ENCODE measurements around the gene TMEM101. TPM values are rescaled to one million over a fixed set of nuclear protein-coding genes. Genes with fewer than 3 reads are reported as not detected.
"Not testable (repeated sequence)": the region's sequence is repeated elsewhere in the genome, so short reads cannot be mapped to it uniquely, and the experiment has no call there.

Gene TMEM101
- total and polyA plus RNA-seq, 9 donors = 19.9 to 35.3 (median 23.5) TPM

DNA sequence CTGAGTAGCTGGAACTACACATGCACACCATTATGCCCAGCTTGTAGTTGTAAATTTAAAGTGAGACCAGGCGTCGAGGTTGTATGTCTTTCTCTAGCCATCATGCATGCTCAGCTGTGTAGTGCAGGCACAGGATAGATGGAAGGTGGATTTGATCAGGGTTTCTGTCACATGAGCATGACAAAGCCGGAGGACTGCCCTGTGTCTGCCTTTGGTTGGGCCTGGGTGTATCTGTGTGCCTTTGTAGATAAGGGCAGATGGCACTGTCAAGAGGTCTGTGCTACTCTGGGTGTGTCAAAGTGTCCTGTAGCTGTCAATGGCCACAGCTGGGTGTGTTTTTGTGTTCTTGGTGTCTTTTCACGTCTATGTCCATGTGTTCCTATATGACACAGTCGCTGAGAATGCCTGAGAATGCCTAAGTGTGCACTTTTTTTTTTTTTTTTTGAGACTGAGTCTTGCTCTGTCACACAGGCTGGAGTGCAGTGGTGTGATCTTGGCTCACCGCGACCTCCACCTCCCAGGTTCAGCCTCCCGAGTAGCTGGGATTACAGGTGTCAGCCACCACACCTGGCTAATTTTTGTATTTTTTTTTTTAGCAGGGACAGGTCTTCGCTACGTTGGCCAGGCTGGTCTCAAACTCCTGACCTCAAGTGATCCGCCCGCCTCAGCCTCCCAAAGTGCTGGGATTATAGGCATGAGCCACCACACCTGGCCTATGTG, 14.5 kb downstream of the TMEM101 start:
- H3K4me1 ChIP-seq (ENCODE audit: insufficient read depth) = peaks cover 2% of the 10 kb centered on the region
- no peaks in the 10 kb centered on the region for H3K9me3 ChIP-seq
- WGBS, 3 donors = 80 to 89% (median 81%) methylated on average over 12 of the region's 12 CpGs
- intact Hi-C loops (cut with DNase I) = no loop called here
- H3K27me3 ChIP-seq = peaks cover 2% of the 10 kb centered on the region
- no peak overlapping the region for H3K27ac ChIP-seq
- H3K36me3 ChIP-seq = no peaks in the 10 kb centered on the region
- no peak for TF ChIP-seq EP300 (IDR thresholded peaks at IDR 0.05)
- TF ChIP-seq, protein P1, sequence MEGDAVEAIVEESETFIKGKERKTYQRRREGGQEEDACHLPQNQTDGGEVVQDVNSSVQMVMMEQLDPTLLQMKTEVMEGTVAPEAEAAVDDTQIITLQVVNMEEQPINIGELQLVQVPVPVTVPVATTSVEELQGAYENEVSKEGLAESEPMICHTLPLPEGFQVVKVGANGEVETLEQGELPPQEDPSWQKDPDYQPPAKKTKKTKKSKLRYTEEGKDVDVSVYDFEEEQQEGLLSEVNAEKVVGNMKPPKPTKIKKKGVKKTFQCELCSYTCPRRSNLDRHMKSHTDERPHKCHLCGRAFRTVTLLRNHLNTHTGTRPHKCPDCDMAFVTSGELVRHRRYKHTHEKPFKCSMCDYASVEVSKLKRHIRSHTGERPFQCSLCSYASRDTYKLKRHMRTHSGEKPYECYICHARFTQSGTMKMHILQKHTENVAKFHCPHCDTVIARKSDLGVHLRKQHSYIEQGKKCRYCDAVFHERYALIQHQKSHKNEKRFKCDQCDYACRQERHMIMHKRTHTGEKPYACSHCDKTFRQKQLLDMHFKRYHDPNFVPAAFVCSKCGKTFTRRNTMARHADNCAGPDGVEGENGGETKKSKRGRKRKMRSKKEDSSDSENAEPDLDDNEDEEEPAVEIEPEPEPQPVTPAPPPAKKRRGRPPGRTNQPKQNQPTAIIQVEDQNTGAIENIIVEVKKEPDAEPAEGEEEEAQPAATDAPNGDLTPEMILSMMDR (IDR thresholded peaks at IDR 0.05) = no peak
- TF ChIP-seq POLR2A (IDR thresholded peaks at IDR 0.05) = no peak
- DNase-seq = no peak
- H3K4me3 ChIP-seq = no peak overlapping the region

DNA sequence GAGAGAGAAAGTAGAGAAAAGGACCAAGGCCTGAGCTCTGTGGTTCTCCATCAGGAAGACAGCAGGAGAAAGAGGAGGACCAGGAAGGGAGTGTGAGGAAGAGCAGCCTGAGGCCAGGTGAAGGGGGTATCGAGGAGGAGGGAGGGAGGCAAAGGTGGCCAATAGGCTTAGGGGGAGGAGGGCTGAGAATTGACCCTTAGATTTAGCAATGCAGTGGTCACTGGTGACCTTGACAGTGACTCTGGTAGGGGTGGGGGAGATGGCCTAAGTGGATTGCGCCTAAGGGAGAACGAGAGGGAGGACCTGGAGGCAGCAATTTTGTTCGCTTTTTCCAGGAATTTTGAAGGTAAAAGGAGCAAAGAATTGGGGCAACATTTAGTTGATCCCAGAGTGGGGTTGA, 15.7 kb downstream of the TMEM101 start:
- TF ChIP-seq EP300 (IDR thresholded peaks at IDR 0.05) (no peak), POLR2A (IDR thresholded peaks at IDR 0.05) (no peak)
- TF ChIP-seq, protein P1 (IDR thresholded peaks at IDR 0.05) = no peak

DNA sequence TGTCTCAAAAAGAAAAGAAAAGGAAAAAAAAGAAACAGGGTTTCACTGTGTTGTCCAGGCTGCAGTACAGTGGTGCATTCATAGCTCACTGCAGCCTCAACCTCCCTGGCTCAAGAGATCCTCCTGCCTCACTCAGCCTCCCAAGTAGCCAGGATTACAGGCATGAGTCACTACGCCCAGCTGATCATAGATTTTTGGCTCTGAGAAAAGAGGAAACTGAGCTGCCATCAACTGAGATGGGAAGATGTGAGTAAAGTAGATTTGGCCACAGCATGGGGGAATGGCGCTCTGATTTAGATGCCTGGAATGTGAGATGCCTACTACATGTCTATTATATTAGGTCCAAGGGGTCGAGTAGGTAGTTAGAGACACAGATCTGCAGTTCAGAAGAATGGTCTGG, 16.2 kb downstream of the TMEM101 start:
- no peak overlapping the region for H3K27ac ChIP-seq
- 78 to 88% (median 79%) methylated on average over 3 of the region's 3 CpGs for WGBS, 3 donors
- DNase-seq = no peak
- no peaks in the 10 kb centered on the region for H3K27me3 ChIP-seq
- no peak overlapping the region for H3K4me3 ChIP-seq
- no peaks in the 10 kb centered on the region for H3K36me3 ChIP-seq
- no peak for TF ChIP-seq POLR2A (IDR thresholded peaks at IDR 0.05)
- TF ChIP-seq EP300 (IDR thresholded peaks at IDR 0.05) = no peak
- TF ChIP-seq, protein P1 (IDR thresholded peaks at IDR 0.05) = no peak
- no peaks in the 10 kb centered on the region for H3K4me1 ChIP-seq (ENCODE audit: insufficient read depth)
- intact Hi-C loops (cut with DNase I) = loop anchor here in 1 of 4 donors (10.0 kb wide), 1 partner anchor 64 kb away; no protein-coding TSS in a partner anchor
- no peaks in the 10 kb centered on the region for H3K9me3 ChIP-seq

More for the DNA sequence above, 15.7 kb downstream of the TMEM101 start:
- Histone ChIP-seq H3K27ac (no peak overlapping the region), H3K9me3 (no peaks in the 10 kb centered on the region), H3K27me3 (peaks cover 2% of the 10 kb centered on the region), H3K36me3 (no peaks in the 10 kb centered on the region), H3K4me1 (ENCODE audit: insufficient read depth) (no peaks in the 10 kb centered on the region), H3K4me3 (no peak overlapping the region)
- no peak for DNase-seq
- 58 to 71% (median 60%) methylated on average over 4 of the region's 4 CpGs for WGBS, 3 donors
- intact Hi-C loops (cut with DNase I) = loop anchor here in 1 of 4 donors (10.0 kb wide), 1 partner anchor 64 kb away; no protein-coding TSS in a partner anchor

DNA sequence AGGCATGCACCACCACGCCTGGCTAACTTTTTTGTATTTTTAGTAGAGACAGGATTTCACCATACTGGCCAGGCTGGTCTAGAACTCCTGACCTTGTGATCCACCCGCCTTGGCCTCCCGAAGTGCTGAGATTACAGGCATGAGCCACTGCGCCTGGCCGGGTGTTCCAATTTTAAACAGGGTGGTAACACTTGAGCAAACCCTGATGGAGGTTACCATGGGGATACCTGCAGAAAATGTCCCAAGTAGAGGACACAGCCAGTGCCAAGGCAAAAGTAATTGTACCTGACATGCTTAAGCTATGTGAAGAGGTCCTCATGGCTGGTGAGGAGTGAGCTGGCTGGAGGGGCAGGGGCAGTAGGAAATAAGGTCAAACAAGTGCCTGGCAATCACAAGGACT, 17.6 kb downstream of the TMEM101 start:
- intact Hi-C loops (cut with DNase I) = loop anchor here in 1 of 4 donors (10.0 kb wide), 1 partner anchor 62 kb away; no protein-coding TSS in a partner anchor
- H3K27ac ChIP-seq; H3K4me3 ChIP-seq; DNase-seq; H3K9me3 ChIP-seq; H3K36me3 ChIP-seq; H3K4me1 ChIP-seq (ENCODE audit: insufficient read depth); H3K27me3 ChIP-seq: not testable (repeated sequence)
- 74 to 89% (median 84%) methylated on average over 5 of the region's 5 CpGs for WGBS, 3 donors

DNA sequence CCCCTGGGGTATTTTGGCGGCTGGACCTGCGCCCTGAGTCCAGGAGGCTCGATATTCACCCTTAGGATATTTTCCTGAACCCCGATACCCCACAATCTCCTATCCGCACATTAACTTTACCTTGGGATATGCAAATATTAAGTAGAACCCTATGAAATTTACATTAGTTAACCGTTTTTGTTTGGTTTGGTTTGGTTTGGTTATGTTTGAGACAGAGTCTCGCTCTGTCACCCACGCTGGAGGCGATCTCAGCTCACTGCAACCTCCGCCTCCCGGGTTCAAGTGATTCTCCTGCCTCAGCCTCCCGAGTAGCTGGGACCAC, 19.7 kb downstream of the TMEM101 start:
- Histone ChIP-seq H3K9me3 (no peaks in the 10 kb centered on the region), H3K4me1 (ENCODE audit: insufficient read depth) (no peaks in the 10 kb centered on the region), H3K4me3 (no peak overlapping the region), H3K36me3 (no peaks in the 10 kb centered on the region), H3K27ac (no peak overlapping the region), H3K27me3 (no peaks in the 10 kb centered on the region)
- no peak for DNase-seq
- 13 to 22% (median 14%) methylated on average over 12 of the region's 12 CpGs for WGBS, 3 donors
- TF ChIP-seq POLR2A (IDR thresholded peaks at IDR 0.05) (no peak), EP300 (IDR thresholded peaks at IDR 0.05) (no peak)
- TF ChIP-seq, protein P1 (IDR thresholded peaks at IDR 0.05) = no peak
- intact Hi-C loops (cut with DNase I) = loop anchor here in 1 of 4 donors (10.0 kb wide), 1 partner anchor 60 kb away; no protein-coding TSS in a partner anchor
